Stimulated activated CD8-positive, alpha-beta memory T cell treated with anti-CD3 and anti-CD28 coated beads, Interleukin-15, amount 100 ng/mL, for 1 hour (primary cell): Measurements from ENCODE around the gene CRHR1.

Experiments
- DNase-seq: peaks from one replicate; pipeline ENCODE4 v3.0.0-alpha.2; 2020; ENCODE audit warnings: low read depth

CRHR1 gene

DNA sequence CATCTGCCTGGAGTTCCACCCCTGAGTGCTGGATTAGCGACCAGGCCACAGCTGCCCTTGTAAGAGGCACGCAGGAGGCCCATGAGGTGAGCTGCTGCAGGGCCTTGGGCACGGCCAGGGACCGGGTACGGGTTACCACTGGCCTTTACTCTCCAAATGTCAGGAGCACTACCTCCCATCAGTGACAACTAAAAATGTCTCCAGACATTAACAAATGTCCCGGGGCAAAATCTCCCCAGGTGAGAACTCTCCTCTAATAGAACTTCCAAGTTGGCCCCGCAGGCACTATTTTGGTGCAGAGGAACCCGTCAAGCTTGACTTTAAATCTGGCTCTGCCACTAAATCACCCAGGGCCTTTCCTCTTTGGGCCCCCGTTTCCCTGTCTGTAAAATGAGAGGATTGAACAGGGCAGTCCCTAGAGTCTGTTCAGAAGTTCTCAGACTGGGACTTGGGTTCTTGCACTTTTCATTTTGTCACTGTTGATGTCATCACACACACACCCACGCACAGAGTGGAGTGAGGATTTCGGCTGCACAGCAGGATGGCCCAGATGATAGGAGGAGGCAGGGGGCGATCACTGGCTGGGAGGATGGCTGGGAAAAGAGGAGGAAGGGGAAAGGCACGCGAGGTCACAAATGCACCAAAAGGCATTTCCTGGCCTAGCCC is 85.7 kb downstream of the CRHR1 start:
- DNase-seq: no peak

- no peak for DNase-seq
These were observed 86.3 kb downstream of the CRHR1 start for GRCh38 chr17:45870342-45870974.

DNA sequence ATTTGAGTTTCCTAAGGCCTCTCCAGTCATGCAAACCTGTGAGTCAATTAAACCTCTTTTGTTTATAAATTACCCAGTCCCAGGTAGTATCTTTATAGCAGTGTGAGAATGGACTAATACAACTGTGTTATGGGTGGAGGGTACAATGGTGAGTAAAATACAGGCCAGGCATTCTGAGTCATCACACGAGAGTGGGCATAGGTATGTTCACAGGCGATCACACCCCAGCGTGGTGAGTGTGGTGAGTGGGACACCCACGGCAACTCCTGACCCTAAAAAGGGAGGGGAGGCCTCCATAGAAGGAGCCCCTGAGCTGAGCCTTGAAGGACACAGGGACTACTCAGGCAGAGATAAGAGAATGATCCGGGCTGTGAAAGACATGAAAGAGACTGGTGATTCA is 87.6 kb downstream of the CRHR1 start:
- DNase-seq: no peak

DNA sequence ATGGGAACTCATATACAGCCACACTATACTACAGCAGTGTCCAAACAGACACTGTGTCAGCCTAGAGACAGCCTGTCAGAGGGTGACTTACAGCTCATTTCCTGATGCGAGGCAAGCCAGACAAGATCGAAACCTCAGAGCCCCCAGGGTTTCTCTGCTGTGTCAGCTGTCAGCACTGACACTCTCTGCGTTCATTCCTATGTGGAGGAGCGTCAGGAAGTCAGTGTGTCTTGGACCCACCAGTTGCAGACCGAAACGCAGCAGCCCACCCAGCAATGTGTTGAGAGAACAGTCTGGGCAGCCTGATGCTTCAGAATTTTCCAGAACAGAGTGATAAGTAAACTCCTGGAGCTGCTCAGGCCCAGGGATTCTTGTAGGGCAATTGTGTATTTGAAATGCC is 89.6 kb downstream of the CRHR1 start:
- no peak for DNase-seq

DNA sequence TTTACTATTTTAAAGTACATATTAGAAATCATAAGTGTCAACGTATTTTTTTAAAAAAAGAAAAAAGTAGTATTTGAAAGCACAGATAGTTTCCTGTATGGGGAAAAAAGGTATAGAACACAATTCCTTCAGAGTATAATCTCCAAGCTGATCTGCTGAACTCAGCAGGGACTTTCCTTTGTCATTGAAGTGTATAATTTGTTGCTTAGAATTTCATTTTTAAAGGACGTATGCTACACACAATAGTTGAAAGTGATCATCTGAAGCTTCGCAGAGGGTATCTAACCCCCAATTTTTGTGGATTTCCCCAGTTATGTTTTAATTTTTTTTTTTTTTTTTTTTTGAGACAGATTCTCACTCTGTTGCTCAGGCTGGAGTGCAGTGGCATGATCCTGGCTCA is 90.0 kb downstream of the CRHR1 start:
- DNase-seq: no peak

DNA sequence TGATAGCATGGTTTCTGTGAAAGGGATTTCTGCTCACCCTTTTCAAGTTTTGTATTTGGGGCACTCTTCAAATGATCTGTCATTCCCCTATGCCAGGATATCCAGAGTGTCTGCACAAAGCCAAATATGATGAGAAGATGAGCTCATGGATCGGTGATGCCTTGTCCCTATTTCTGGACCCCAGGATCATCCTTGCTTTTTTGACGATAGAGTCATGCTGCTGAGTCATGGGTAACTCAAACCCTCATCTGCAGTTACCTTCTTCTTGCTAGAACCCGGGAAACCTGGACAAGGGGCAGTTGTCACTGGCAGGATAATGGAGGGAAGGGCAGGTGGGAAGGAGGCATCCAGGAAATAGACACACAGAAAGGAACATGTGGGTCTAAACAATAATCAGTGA is 92.4 kb downstream of the CRHR1 start:
- DNase-seq: no peak

DNA sequence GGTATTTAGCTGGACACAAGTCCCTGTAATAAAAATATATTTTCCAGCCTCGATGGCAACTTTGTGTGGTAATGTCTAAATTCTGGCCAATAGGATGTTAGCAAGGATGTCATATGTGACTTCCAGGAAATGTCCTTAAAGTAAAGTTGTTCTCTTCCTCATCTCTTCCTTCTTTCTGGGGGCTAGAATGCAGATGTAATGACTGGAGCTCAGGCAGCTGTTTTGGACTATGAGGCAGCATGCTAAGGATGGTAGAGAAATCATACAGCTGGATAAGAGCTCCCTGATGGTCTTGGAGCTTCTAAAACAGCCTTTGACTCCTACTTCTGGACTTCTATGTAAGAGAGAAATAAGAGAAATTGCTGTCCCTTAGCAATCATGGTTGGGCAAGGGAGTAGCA is 93.3 kb downstream of the CRHR1 start:
- DNase-seq: no peak

DNA sequence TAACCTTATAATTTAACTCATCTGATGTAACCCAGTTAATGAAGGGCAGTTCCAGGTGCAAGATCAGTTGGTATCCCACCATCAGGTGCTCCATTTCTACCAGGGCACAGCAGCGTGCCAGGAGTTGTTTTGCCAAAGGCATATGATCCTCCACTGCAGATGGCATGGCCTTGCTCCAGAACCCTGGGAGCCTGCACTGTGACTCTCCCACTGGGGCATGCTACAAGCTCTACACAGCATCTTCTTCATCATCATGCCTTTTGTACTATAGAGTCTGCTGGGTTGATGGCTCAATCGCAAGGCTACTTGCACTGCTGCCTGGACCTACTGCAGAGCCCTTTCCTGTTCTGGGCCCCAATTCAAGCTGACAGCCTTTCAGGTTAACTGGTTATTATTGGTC is 98.9 kb downstream of the CRHR1 start:
- no peak for DNase-seq
